ELF-1 (cell line): ENCODE results near the gene PSMB3.
A peak's percentile ranks its signal among the peaks of the same experiment; 100 is the strongest.

Experiments used
- DNase-seq: peaks from one replicate; pipeline ENCODE4 v3.0.0-alpha.2; 2016; ENCODE audit warnings: low read depth, low spot score

The PSMB3 gene

DNA sequence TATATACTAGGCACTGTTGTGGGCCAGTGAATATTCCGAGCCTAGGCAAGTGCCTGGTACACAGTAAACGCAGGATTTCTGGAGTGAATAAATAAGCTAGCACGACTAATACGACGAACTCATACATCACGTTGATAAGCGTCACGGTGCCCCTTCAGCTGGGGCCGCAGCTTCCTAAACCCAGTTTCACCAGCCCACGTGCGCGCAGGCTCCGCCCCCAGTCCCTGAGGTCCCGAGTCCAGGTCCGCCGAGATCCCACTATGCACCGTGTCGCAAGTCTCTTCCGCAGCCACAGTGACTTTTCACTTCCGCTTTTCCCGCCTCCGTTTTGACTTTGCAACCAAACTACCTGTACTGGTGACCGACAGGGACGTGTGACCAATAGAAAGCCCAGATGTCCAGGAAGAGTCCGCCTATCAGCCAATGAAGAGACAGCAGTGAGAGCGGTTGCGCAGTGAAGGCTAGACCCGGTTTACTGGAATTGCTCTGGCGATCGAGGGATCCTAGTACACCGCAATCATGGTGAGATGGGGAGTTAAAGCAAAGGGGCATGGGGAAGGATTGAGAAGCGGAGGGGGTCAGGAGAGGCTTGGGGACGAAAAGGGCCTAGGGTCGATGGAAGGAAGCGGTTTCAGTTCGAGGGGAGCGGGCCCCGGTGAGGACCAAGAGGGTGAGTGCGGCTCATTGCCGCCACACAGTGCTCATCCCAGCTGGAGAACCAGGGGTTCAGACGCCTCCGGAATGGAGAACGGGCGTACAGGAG lies at the start of gene PSMB3:
Gene PSMB3 (plus strand): TSS at position 434 of the 763 bp plus-strand sequence. CDS start 86 bp downstream, at position 520.
- peak; percentile 99 for DNase-seq

GRCh38 chr17:38702916-38703741 lies 49.4 kb upstream of the PSMB3 start:
- DNase-seq = no peak

GRCh38 chr17:38703742-38704605 lies 48.6 kb upstream of the PSMB3 start:
- peak; percentile 98 for DNase-seq

DNA sequence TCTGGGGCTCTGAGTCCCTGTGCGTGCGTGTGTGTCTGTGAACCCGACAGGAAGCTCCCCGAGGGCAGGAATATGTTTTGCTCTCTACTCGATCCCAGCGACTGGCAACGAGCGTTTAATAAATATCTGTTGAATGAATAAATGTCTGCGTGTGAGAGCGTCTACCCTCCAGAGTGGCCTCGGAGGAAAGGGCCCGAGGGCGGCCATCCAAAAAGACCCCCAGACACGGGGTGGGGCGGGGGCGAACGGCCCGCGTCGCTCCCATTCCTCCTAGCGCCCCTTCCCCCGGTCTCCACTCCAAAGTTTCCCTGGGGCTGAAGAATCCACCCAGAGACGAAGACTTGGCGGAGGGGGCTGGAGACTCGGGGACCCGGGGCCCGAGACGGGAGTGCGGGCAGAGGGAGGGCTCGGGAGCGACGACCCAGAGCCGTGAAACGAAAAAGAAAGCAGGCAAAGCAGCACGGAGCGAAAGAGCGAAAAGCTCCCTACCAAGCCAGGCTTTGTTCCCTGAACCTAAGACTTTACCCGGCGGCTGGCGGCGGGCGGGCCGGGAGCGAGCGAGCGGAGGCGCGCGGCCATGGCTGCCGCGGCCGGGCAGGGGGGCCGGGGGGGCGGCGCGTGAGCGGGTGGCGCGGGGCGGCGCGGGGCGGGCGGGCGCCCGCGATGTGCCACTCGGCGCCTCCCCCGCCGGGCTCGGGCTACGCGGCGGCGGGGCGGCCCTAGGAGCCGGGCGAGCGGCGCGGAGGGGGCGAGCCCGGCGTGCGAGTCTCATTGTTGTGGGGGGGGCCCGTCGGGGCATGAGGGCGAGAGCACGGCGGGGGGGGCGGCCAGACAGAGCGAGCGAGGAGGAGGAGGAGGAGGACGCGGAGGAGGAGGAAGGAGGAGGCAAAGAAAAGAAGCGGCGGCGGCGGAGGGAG lies 47.7 kb upstream of the PSMB3 start, which contains the start of gene MLLT6:
Gene MLLT6 (plus strand): TSS at position 668 of the 917 bp plus-strand sequence. CDS start 360 bp downstream, outside the sequence.
- DNase-seq = peak; percentile 74

- DNase-seq = no peak
Observed at GRCh38 chr17:38705523-38705802, 47.1 kb upstream of the PSMB3 start.

DNA sequence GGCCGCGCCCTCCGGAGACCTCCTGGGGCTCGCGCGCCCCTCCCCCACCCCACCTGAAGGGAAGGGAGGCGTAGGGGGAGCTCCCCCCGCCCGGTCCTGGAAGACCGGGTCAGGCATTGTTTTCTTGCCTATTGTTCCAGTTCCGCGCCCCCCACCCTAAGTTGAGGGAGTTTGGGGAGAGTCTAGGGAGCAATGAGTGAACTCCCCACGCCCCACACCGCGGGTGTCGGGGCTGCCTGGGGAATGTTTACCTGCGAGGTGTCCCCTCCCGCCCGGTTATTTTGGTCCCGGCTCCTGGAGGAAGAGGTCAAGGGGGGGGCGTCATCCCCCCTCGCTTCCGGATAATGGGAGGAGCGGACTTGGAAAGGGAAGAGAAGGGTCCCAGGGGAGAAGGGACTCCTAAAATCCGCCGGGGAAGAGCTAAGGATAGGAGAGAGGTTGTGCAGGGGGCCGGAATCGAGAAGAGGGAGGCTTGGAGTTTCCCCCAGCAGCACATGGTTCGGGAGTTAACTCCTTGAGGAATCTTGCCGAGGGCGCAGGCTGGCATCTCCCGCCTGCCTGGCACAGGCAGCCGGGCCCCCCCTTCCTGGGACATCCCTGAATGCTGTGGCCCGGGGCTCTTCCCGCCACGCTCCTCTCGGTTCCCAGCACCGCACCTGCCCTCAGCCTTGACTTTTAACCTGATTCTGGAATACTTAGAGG lies 46.6 kb upstream of the PSMB3 start:
- peak; percentile 57 for DNase-seq

DNA sequence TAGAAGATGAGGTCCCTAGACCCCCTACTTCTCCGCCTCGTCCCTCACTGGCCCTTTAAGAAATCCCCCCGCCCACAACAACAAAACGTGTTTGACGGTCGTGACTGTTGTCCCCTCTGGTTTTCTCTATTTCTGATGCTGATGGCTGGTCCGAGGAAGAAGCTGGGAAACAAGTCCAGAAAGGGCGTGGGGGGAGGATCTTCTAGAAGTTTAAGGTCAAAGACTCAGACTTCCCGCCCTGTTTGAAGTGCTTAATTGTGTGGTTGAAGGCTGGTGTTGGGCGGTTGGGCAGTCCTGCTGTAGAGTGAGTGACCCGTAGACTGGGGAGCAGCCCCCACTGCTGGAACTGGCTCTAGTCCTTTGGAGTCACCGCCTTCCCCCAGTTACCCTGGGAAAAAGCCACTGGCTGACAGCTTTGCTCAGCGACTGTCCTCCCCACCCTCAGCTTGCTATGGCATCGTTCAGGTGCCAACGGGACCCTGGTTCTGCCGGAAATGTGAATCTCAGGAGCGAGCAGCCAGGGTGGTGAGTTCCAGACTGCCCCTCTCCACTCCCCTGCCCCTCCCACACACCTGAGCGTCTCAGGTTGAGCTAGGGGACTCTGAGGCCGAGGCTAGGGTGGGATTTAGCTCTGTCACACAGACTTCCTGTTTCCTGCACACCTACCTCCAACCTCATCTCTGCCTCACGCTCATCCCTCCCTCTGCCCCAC lies 45.9 kb upstream of the PSMB3 start:
- peak; percentile 42 for DNase-seq

DNA sequence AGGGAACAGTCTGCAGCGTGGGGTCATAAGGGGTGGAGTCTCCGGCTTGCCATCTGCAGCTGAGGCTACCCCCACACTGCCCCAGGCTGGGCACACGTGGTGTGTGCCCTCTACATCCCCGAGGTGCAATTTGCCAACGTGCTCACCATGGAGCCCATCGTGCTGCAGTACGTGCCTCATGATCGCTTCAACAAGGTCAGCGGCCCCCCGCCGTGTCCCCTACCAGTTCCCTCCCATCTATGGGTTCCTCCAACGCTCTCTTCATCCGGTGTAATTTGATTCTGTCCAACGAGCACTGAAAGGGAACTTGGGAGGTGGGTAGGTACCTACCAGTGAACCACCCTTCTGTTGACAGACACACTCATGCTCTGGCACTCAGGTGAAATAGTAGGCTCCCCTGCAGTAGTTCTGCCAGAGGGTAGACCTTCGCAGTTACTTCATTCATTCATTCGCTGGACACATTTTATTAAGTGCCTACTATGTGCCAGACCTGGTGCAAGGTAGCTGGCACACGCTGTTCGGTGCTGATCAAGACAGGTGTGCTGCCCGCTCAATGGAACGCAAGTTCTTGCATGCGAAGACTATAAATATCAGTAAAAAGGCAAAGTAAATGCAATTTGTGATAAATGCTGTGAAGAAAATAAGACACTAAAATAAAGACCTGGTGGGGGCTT lies 44.7 kb upstream of the PSMB3 start:
- DNase-seq = no peak

DNA sequence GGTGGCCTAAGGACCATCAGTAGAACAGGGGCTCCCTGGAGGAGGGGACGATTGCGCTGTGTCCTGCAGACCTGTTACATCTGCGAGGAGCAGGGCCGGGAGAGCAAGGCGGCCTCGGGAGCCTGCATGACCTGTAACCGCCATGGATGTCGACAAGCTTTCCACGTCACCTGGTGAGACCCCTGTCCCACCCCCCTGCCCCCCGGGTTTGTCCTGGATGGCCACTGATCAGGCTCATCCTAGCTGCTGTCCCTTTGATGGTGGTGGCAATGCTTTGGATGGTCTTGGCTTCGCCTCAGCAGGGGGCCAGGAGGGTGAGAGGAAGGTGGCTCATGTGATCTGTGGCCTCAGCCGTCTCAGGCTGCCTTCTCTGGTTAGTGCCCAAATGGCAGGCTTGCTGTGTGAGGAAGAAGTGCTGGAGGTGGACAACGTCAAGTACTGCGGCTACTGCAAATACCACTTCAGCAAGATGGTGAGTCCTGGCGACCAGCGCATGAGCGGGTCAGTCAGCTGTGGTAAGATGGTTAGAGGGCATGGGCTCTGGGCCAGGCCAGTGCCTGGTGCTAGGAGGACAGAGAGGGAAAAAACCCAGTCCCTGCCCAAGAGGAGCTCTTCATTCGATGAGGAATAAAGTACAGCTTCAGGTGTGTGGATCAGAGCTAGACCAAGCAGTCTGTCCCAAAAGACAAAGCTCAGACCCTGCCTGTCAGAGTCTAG lies 43.3 kb upstream of the PSMB3 start:
- DNase-seq = no peak

- no peak for DNase-seq
Observed at GRCh38 chr17:38709864-38710603, 42.5 kb upstream of the PSMB3 start.

DNA sequence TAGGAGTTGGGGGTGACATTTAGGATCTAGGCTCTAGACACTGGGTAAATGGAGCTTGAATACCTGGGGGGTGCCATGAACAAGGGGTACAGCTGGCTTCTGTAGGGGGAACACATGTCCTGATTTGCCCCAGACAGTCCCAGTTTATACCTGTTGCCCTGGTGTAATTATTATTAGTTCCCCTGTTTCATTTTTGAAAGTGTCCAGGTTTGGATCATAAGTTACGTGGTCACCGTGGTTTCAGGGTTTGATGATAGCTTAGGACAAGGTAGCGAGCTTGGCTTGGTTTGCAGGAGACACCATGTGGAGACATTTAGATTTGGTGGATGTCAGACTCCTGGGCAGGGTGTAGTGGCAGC lies 42.0 kb upstream of the PSMB3 start:
- no peak for DNase-seq

GRCh38 chr17:38710985-38711384 lies 41.6 kb upstream of the PSMB3 start:
- no peak for DNase-seq

DNA sequence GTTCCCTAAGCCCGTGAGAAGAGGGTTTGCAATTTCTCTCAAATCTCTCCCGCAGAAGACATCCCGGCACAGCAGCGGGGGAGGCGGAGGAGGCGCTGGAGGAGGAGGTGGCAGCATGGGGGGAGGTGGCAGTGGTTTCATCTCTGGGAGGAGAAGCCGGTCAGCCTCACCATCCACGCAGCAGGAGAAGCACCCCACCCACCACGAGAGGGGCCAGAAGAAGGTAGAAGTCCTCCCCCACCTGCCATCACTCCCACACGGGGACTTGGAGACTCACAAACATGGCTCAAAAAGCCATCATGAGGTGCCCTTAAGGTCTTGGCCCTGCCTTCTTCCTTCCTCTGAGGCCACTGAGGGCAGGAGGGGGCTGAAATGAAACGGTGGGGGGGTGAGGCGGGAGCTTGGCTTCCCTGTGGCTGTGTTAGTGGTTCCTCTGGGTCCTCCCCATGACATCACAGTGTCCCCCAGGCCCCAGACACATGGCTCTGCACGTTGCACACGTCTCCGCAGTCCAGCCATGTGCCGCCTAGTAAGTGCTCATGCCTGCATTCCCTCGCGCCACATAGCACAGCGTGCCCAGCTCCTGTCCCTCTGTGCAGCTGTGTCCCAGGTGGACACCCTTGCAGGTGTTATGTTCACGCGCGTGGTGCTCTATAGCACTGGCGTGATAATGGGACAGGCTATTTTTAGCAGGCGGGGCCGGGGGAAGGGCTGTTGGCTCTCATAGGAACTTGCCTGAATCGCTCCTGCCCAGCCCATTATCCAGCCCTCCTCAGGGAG lies 40.6 kb upstream of the PSMB3 start:
- no peak for DNase-seq

GRCh38 chr17:38712593-38712992 lies 39.9 kb upstream of the PSMB3 start:
- DNase-seq = no peak

GRCh38 chr17:38713456-38714075 lies 39.0 kb upstream of the PSMB3 start:
- no peak for DNase-seq

DNA sequence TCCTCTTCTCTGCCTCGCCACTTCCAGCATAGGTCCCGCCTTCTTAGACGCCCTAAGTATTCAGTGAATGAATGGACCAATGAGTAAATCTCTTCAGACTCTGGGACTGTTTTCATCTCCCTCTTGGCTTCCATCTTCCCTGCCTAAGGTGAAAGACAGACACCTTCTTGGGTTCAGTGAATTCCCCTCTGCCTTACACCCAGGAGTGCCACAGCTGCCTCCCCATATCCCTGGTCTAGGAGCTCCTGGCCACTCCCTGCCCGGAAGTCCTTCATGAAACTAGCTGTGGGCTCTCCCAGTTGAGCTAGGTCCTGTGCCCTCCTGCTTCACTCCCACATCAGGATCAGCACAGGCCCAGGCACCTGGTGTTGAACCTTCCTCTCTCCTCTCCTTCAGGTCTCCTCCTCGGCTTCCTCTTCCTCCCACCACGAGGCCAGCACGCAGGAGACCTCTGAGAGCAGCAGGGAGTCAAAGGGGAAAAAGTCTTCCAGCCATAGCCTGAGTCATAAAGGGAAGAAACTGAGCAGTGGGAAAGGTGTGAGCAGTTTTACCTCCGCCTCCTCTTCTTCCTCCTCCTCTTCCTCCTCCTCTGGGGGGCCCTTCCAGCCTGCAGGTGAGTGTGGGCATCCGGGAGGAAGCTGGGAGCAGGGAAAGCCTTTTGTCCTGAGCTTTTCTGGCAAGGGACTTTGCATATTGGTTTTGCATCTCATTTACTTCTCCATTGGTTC lies 37.2 kb upstream of the PSMB3 start:
- no peak for DNase-seq
